HG03354 (cell line): ENCODE measurements around the gene RND1.
"Not testable (repeated sequence)": the region's sequence is repeated elsewhere in the genome, so short reads cannot be mapped to it uniquely, and the experiment has no call there.

Experiments
- ATAC-seq: cut with Tn5 transposase; IDR thresholded peaks from one replicate; pipeline ENCODE4 v1.9.1; 2021; ENCODE audit warnings: mild to moderate bottlenecking; ENCODE audit not compliant: unreplicated experiment, poor library complexity, severe bottlenecking

Gene RND1

DNA sequence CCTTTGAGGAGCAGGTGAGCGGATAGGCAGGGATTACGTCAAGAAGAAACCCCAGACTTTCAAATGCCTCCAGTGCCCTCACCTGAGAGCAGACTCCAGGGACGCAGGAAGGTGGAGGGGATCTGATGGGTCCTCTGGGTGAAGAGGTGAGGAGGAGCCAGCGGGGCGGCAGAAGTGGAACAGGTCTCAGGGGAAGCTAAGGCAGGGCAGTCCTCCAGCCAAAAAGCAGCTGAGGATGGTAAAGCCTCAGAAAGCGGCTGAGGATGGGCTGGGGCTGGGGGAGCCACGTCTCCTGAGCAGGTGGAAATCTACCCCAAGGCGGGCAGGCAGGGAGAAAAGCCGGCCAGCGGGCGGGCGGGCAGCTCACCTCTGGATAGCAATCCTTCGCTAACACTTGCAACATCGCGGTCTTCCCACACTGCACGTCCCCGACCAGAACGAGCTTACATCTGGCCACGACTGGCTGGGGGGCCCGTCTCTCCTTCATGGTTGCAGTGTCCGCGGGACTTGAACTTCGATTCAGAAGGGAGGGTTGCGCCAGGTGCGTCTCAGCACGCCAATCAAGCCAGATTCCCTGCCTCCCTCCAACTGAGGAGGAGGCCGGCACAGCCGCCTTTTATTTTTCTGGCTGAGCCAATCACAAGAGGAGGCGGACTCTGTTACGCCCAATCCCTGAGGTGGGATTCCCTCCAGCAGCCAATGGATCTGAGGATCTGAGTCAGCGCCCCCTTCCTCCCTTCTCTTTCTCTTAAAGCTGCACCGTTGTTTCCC is at the start of gene RND1:
TSS of gene RND1 (minus strand) at position 590 of the 771 bp plus-strand sequence. CDS start at position 487, 103 bp downstream.
- ATAC-seq = peak; percentile 94

DNA sequence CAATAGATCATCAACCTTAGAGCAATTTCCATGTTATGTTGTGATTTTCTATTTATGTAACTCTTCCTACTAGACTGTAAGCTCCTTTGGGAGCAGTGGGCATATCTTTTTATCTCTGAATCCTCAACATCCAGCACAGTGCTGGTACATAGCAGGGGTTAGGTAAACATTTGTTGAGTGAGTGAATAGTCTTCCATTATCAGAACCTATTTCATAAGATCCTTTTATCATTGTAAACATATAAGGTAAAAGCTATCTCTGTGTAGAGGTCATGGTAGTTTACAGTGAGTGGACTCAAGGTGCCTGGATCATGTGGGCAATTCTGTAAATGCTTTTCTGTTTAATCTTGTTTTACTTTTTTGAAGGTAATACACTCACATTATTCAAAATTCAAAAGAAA is 44.5 kb upstream of the RND1 start:
- ATAC-seq = no peak

DNA sequence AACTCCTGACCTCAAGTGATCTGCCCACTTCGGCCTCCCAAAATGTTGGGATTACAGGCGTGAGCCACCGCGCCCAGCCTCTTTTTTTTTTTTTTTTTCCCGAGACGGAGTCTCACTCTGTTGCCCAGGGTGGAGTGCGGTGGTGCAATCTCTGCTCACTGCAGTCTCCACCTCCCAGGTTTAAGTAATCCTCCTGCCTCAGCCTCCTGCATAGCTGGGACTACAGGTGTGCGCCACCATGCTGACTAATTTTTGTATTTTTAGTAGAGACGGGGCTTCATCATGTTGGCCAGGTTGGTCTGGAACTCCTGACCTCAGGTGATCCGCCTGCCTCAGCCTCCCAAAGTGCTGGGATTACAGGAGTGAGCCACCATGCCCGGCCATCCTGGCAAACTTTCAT is 44.0 kb upstream of the RND1 start:
- ATAC-seq = not testable (repeated sequence)

DNA sequence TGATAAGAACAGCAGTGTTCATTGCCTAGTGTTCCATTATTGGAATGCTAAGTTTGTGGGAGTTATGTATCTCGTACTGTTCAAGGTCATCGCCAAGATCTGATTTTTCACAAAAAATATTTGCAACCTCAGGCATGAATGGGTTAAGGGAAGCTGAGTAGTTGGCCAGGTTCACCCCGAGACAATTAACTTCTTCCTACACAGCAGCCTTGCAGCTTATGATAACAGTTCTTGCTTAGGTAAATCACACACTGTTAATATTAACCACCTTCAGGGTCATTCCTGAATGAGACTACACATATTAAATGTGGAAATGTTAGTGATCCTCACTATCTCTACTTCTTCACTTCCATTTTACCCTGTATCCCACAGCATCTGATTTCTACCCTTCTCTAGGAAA is 41.6 kb upstream of the RND1 start:
- no peak for ATAC-seq

DNA sequence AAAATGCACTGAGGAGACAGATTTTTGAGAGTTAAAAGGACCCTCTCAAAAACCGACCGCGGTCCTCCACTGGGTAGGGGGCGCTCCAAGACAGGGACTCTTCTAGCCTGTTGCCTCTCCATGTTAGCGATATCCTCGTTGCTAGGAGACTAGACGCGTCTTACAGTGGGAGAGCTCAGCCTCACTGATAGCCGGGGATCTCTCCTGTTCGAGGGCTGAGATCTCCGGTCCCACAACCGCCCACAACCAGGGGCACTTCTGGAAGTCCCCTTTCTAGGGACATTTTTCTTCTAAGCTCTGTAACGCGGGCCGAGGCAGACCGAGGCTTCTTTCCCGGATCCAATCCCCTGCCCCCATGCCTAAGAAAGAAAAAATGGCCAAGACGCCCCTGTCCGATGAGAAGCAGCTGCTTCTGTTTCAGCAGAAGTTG is 38.3 kb upstream of the RND1 start:
- ATAC-seq = peak; percentile 89

DNA sequence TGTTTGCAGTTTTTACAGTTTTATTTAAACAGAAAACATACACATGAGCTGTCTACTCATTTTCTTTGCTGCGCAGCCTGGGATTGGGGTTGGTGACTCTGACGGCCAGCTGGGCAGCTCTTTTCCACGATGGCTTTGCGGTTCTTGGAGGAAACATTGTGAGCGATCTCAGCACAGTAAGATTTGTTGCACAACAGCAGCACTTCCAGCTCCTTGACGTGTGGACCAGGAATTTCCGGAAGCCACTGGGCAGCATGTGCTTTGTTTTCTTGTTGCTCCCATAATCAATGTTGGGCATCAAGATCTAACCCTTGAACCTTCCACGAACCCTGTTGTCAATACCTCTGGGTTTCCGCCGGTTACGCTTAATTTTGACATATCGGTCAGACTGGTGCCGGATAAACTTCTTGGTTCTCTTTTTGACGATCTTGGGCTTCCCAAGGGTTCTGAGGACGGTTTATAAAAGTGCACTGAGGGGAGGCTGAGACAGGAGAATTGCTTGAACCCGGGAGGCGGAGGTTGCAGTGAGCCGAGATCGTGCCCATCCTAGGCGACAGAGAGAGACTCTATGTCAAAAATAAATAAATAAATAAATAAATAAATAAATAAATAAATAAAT is 37.8 kb upstream of the RND1 start:
- no peak for ATAC-seq

DNA sequence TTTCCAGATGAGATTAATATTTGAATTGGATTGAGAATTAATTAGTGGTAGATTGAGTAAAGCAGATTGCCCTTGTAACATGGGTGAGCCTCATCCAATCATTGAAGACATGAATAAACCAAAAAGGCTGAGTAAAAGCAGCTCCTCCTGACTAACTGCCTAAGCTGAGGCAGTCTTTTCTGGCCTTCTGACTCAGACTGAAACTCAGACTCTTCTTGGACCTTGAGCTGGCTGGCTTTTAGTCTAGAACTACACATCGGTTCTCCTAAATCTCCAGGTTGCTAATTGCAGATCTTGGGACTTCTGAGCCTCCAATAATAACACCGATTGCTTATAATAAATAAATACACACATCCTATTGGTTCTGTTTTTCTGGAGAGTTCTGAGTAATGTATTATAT is 35.6 kb upstream of the RND1 start:
- ATAC-seq = no peak

DNA sequence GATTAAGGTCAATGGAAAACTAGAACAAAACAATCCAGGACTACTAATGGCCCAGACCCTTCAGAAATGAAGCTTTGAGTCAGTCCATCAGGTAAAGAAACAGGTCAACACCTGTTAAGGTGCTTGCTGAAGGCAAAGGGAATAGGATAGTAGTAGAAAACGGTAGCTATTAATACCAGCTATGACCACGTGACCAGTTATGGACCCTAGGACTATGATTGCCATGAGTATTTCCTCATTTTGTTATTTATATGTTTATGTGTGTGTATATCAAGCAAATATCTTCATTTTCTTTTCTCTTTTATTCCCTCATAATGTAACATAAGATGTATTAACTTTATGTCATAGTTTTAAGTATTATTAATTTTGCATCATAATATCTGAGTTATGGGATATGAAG is 34.0 kb upstream of the RND1 start:
- no peak for ATAC-seq

DNA sequence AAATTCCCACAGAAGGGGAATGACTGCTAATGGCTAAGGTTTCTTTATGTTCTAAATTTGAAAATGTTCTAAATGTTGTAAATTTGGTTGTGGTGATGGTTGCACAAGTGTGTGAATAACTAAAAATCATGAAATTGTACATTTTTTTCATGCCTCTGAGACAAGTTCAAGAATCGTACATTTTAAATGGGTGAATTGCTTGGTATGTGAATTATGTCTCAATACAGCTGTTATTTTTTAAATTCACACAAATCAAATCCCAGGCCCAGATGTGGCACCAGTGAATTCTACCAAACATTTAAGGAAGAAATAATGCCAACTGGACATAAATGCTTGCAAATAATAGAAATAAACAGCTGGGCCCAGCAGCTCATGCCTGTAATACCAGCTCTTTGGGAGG is 28.6 kb upstream of the RND1 start:
- ATAC-seq = no peak

DNA sequence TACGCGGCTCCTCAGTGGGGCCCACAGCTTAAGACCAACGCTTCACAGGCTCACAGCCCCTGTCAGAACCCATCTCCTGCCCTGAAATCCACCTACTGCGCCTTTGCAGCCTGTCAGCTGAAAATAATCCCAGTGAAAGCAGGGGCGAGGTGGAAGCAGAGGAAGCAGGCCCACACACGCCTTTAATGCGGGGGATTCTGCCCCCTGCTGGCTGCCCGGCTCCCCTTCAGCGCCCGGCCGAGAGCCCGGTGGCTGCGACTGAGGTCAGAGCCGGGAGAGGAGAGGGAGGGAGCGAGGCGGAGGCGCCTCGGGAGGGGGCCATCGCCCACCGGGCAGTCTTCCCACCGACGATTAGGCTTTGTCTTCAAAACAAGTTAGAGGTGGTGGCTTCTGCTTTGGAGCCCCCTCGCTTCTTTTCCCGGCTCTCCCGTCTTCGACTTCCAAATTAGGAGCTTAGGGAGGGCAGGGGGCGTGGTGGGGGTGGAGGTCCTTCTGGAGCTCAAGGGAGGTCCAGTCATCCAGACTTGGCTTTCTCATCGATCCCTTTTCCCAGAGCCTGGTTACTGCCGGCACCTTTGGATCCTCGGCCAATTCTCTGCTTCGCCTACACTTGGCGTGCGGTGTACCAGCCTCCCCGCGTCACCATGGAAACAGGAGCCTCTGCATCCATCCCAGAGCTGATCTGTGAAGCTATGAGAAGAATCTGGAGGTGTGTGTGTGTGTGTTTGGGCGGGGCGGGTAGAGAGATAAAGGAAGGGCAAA is 25.2 kb upstream of the RND1 start:
- no peak for ATAC-seq

DNA sequence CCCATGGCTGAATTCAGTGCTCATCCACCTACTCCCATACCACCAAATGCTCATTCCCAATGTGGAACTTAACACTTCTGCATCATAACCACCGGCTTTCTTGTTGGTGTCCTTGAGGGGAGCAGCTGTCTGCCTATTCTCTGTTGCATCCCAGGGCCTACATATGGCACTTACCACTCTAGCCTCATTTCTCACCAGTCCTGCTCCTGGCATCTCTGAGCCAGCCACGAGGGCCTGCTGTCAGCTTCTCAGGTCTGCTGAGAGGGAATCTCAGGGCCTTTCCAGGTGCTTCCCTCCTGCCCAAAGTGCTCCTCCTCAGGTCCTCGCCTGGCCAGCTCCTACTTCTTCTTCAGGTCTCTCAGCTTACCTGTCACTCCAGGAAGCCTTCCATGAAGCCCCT is 24.0 kb upstream of the RND1 start:
- ATAC-seq = no peak

DNA sequence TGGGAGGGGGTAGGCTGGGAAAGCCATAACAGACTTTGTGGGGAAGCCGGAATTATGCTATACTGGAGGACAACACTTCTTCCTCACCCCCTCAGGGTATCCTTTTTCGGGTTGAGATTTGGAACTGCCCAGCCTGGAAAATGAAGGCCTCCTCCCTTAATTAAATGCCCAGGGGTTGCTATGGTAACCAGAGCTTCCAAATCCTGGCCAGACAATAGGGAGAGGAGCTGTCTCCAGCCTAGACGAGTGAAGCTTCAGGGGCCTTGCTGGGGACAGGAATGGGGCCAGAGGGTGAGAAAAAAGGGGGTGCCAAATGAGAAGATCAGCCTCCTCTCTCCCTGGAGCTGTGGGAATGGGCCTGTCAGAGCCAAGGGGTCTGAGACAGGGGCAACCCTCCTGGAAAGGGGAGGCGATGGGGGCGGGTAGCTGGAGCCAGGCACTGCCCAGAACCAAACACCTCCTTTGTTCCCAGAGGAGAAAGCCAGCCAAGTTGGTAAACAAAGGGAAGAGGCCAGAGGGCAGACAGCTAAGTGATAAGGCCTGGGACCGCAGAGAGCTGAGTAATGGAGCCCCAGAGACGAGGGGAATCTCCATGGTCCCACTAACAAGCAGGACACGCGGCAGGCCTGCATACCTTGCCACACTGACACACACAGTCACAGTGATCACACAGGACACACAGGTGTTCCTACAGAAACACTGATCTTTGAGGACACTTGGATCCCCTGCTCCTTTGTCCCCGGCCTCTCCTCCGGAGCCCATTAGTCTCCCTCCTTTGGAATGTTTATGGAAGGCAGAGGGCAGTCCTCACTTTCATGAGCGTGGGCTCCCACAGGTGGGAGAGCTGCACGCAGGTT is 17.9 kb upstream of the RND1 start:
- no peak for ATAC-seq

DNA sequence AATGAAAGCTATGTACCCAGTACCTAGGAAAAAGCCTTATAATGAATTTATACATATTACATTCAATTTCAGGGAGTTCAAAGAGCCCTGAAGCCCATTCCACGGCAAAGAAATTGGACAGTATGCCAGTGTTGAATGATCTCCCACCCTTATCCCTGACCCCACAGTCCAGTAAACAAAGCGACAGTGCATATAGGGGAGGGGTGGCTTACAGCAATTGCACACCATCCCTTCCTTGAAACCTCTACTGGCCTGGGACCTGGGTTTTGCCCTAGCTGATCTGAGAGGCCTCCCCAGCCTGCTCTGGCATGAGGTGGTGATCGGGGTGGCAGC is 17.3 kb upstream of the RND1 start:
- no peak for ATAC-seq

DNA sequence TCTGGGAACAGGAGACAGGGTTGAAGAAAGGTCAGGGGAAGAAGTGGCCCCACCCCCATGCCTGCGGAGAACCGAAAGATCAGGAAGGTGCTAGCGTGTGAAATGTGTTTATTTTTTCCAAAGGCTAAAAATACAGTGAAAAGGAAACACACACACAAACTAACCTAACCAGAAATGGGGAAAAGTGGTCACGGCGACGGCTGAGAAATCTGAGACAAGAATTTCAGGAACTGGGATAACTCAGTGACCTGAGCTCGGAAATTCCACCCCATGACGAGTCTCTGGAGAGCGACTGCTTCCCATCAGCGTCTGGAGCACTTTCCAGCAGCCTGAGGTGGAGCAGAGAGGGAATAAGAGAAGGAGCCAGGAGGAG is 16.6 kb upstream of the RND1 start:
- ATAC-seq = no peak

DNA sequence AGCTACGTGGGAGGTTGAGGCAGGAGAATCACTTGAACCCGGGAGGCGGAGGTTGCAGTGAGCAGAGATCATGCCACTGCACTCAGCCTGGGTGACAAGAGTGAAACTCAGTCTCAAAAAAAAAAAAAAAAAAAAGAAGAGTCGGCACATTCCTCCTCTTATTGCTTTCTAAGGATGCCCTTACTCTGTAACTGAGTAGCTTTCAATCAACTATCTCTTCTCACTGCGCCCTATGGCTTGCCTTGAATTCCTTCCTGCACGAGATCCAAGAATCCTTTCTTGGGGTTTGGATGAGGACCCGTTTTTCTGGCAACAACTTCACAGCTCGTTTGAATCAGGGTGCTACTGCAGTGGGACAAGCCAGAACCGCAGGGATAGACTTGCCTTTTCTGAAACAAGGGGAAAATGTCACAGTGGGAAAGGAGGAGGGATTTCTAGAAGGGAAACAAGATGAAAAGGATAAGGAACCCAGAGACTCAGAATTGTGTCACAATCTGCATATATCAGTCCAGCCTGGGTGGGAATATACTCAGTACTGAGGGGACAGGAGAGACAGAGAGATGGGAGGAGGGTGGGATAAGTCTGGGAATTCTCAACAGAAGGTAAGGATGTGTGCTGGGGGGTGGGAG is 16.1 kb upstream of the RND1 start:
- ATAC-seq = no peak

DNA sequence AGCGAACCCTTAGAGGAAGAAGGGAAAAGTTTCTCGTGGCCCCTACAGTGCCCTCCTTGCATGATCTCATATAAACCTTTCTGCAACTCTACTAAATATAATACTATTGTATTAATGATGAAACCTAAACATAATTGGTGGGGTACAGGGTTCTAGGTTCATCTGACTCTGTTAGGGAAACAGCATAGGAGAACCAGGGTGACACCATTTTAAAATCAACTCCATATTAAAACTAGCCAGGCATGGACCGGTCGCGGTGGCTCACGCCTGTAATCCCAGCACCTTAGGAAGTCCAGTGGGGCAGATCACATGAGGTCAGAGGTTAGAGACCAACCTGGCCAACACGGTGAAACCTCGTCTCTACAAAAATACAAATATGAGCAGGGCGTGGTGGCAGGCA is 15.0 kb upstream of the RND1 start:
- ATAC-seq = no peak

DNA sequence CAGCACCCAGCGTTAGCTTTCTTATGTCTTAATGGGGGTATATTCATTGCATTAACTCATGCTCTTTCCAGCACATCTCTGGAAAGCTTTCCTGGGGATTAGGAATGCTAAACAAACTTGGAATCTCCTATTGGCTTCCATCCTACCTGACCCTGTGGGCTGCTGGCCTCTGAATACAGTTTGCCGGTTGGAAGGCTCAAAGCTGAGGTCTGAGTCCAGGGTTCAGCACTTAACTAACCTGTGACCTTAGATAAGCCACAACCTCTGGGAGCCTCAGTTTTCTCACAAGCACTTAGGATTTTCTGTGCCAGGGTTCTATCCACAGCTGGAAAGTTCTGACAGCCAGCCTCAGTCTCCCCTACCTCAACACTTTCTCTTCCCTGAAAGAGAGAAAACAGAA is 12.9 kb upstream of the RND1 start:
- no peak for ATAC-seq

DNA sequence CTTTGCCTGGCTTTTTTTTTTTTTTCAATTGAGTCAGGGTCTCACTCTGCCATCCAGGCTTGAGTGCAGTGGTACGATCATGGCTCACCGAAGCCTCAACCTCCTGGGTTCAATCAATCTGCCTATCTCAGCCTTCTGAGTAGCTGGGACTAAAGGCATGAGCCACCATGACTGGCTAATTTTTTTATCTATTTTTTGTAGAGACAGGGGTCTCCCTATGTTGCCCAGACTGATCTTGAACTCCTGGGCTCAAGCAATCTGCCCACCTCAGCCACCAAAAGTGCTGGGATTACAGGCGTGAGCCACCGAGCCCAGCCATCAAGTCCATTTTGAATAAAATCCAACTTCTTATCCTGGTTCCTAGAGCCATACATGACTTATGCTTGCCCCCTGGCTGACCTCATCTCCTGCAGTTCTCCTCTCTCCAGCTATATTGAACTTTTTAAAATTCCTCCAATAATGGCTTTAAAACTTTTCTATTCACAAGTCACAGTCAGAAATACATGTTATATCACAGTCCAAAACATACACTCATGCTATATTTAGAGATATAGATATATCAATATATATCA is 10.4 kb upstream of the RND1 start:
- ATAC-seq = no peak

DNA sequence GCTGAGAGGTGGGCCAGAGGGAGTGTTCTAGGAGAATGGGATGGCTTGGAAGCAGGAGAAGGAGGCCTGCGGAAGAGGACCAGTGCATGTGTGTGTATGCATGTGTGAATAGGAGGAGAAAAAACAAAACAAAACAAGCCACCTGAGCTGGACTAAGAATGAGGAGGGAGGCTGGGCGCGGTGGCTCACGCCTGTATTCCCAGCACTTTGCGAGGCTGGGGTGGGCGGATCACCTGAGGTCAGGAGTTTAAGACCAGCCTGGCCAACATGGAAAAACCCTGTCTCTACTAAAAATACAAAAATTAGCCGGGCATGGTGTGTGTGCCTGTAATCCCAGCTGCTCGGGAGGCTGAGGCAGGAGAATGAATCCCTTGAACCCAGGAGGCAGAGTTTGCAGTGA is 7.9 kb upstream of the RND1 start:
- ATAC-seq = not testable (repeated sequence)
